Activated CD8-positive, alpha-beta memory T cell treated with anti-CD3 and anti-CD28 coated beads, Interleukin-2, amount 10 ng/mL, durations not matched to agents 7 days and 5 days (primary cell): ENCODE results near the gene POLR2H. TPM values are rescaled to one million over a fixed set of nuclear protein-coding genes. Genes with fewer than 3 reads are reported as not detected.

Source experiments
- ATAC-seq: fragments of 150-1000 bp; cut with Tn5 transposase; one replicate; pipeline ENCODE4 v1.10.0; 2021; ENCODE audit warnings: moderate library complexity
- CTCF ChIA-PET: fragments of 350-600 bp; sonication (Branson Sonifier 250); formaldehyde crosslinking; loops from one replicate; lab custom pipeline; 2021; ENCODE audit warnings: antibody characterized with exemption; lab: Charles Lee
- DNase-seq: peaks from one replicate; pipeline ENCODE4 v3.0.0-alpha.2; 2020
- H3K27ac Mint-ChIP-seq: one replicate; pipeline ENCODE4 v1.8.0; 2021; ENCODE audit warnings: mild to moderate bottlenecking, mixed read lengths
- H3K27me3 Mint-ChIP-seq: one replicate; pipeline ENCODE4 v1.8.0; 2021; ENCODE audit warnings: mixed read lengths
- H3K36me3 Mint-ChIP-seq: one replicate; pipeline ENCODE4 v1.8.0; 2021; ENCODE audit warnings: mild to moderate bottlenecking, mixed read lengths
- H3K4me1 Mint-ChIP-seq: one replicate; pipeline ENCODE4 v1.8.0; 2021; ENCODE audit warnings: mixed read lengths
- H3K4me3 Mint-ChIP-seq: one replicate; pipeline ENCODE4 v1.8.0; 2021; ENCODE audit warnings: mild to moderate bottlenecking, moderate library complexity, mixed read lengths
- H3K9me3 Mint-ChIP-seq: one replicate; pipeline ENCODE4 v1.8.0; 2022; ENCODE audit warnings: low read depth, mixed read lengths
- total RNA-seq, 2 experiments: library from RNA; stranded (reverse); gene quantifications; one replicate each; pipeline ENCODE4 v1.2.3, GENCODE V29; 2021

Gene POLR2H
- total RNA-seq, 2 experiments from 2014 or later = 84.3 to 104 TPM

- CTCF ChIA-PET = no interaction called here
- Mint-ChIP-seq H3K36me3 (peaks cover 80% of the 10 kb centered on the region), H3K4me1 (peaks cover 3% of the 10 kb centered on the region), H3K9me3 (no peaks in the 10 kb centered on the region), H3K27ac (no peak overlapping the region), H3K4me3 (no peak overlapping the region), H3K27me3 (no peaks in the 10 kb centered on the region)
- DNase-seq = no peak
- no peak for ATAC-seq
Measured at GRCh38 chr3:184325715-184326369, 35.7 kb upstream of the POLR2H start.

GRCh38 chr3:184327171-184327570 is 34.3 kb upstream of the POLR2H start:
- H3K27me3 Mint-ChIP-seq = no peaks in the 10 kb centered on the region
- no peak overlapping the region for H3K27ac Mint-ChIP-seq
- H3K4me1 Mint-ChIP-seq = peaks cover 10% of the 10 kb centered on the region
- no peaks in the 10 kb centered on the region for H3K9me3 Mint-ChIP-seq
- peaks cover 81% of the 10 kb centered on the region for H3K36me3 Mint-ChIP-seq
- CTCF ChIA-PET = interaction anchor here (1.4 kb wide), 1 partner anchor 12 kb away, joined by 3 read pairs; no protein-coding TSS in a partner anchor
- no peak for ATAC-seq
- no peak overlapping the region for H3K4me3 Mint-ChIP-seq
- no peak for DNase-seq

- Mint-ChIP-seq H3K27me3 (no peaks in the 10 kb centered on the region), H3K27ac (no peak overlapping the region), H3K9me3 (no peaks in the 10 kb centered on the region), H3K4me1 (peaks cover 24% of the 10 kb centered on the region), H3K4me3 (no peak overlapping the region), H3K36me3 (peaks cover 83% of the 10 kb centered on the region)
- CTCF ChIA-PET = no interaction called here
- no peak for DNase-seq
- no peak for ATAC-seq
Measured at GRCh38 chr3:184328516-184328915, 33.0 kb upstream of the POLR2H start.

GRCh38 chr3:184332370-184333090 is 29.0 kb upstream of the POLR2H start:
- Mint-ChIP-seq H3K27ac (peak overlapping the region; percentile 82), H3K27me3 (no peaks in the 10 kb centered on the region), H3K36me3 (peaks cover 58% of the 10 kb centered on the region), H3K9me3 (no peaks in the 10 kb centered on the region), H3K4me3 (no peak overlapping the region), H3K4me1 (peaks cover 47% of the 10 kb centered on the region)
- no peak for DNase-seq
- CTCF ChIA-PET = no interaction called here
- ATAC-seq = no peak

GRCh38 chr3:184333190-184333589 is 28.3 kb upstream of the POLR2H start:
- ATAC-seq = no peak
- CTCF ChIA-PET = no interaction called here
- H3K4me1 Mint-ChIP-seq = peaks cover 49% of the 10 kb centered on the region
- no peak overlapping the region for H3K4me3 Mint-ChIP-seq
- H3K36me3 Mint-ChIP-seq = peaks cover 53% of the 10 kb centered on the region
- peak overlapping the region; percentile 82 for H3K27ac Mint-ChIP-seq
- no peak for DNase-seq
- no peaks in the 10 kb centered on the region for H3K9me3 Mint-ChIP-seq
- no peaks in the 10 kb centered on the region for H3K27me3 Mint-ChIP-seq

GRCh38 chr3:184333700-184334099 is 27.8 kb upstream of the POLR2H start:
- H3K4me3 Mint-ChIP-seq = no peak overlapping the region

GRCh38 chr3:184334470-184335158 is 26.9 kb upstream of the POLR2H start:
- DNase-seq (peak; percentile 73), ATAC-seq (peak; percentile 59)
- Mint-ChIP-seq H3K9me3 (no peaks in the 10 kb centered on the region), H3K36me3 (peaks cover 41% of the 10 kb centered on the region), H3K4me1 (peaks cover 49% of the 10 kb centered on the region), H3K27ac (peak overlapping the region; percentile 82), H3K27me3 (no peaks in the 10 kb centered on the region), H3K4me3 (no peak overlapping the region)
- CTCF ChIA-PET = interaction anchor here (0.6 kb wide), 1 partner anchor 438 kb away, joined by 3 read pairs; no protein-coding TSS in a partner anchor

More at GRCh38 chr3:184333700-184334099, 27.8 kb upstream of the POLR2H start:
- Mint-ChIP-seq H3K9me3 (no peaks in the 10 kb centered on the region), H3K27ac (peak overlapping the region; percentile 82), H3K36me3 (peaks cover 48% of the 10 kb centered on the region), H3K27me3 (no peaks in the 10 kb centered on the region), H3K4me1 (peaks cover 49% of the 10 kb centered on the region)
- CTCF ChIA-PET = no interaction called here
- no peak for DNase-seq
- ATAC-seq = no peak

- H3K27me3 Mint-ChIP-seq = no peaks in the 10 kb centered on the region
- CTCF ChIA-PET = interaction anchor here (0.6 to 0.9 kb wide), 2 partner anchors 29 to 437 kb away, joined by 3 read pairs; no protein-coding TSS in a partner anchor
- H3K9me3 Mint-ChIP-seq = no peaks in the 10 kb centered on the region
- ATAC-seq (no peak), DNase-seq (no peak)
- peaks cover 37% of the 10 kb centered on the region for H3K36me3 Mint-ChIP-seq
- peaks cover 49% of the 10 kb centered on the region for H3K4me1 Mint-ChIP-seq
- H3K27ac Mint-ChIP-seq = peak overlapping the region; percentile 86
- H3K4me3 Mint-ChIP-seq = peak overlapping the region; percentile 71
Measured at GRCh38 chr3:184335291-184335660, 26.2 kb upstream of the POLR2H start.

GRCh38 chr3:184335661-184336546 is 25.6 kb upstream of the POLR2H start:
- Mint-ChIP-seq H3K4me1 (peaks cover 53% of the 10 kb centered on the region), H3K27me3 (no peaks in the 10 kb centered on the region), H3K9me3 (no peaks in the 10 kb centered on the region), H3K4me3 (peak overlapping the region; percentile 71), H3K36me3 (peaks cover 33% of the 10 kb centered on the region), H3K27ac (peak overlapping the region; percentile 86)
- DNase-seq = peak; percentile 86
- CTCF ChIA-PET = interaction anchor here (0.9 kb wide), 1 partner anchor 30 kb away, joined by 3 read pairs; no protein-coding TSS in a partner anchor
- ATAC-seq = peak; percentile 79

GRCh38 chr3:184336547-184337398 is 24.7 kb upstream of the POLR2H start:
- H3K36me3 Mint-ChIP-seq = peaks cover 26% of the 10 kb centered on the region
- ATAC-seq = no peak
- peaks cover 53% of the 10 kb centered on the region for H3K4me1 Mint-ChIP-seq
- H3K4me3 Mint-ChIP-seq = peak overlapping the region; percentile 71
- CTCF ChIA-PET = interaction anchor here (0.8 to 1.2 kb wide), 4 partner anchors 10 to 17 kb away, joined by 3 to 4 read pairs (median 3); no protein-coding TSS in a partner anchor
- no peaks in the 10 kb centered on the region for H3K9me3 Mint-ChIP-seq
- no peaks in the 10 kb centered on the region for H3K27me3 Mint-ChIP-seq
- DNase-seq = no peak
- peak overlapping the region; percentile 74 for H3K27ac Mint-ChIP-seq

- DNase-seq (no peak), ATAC-seq (no peak)
- peaks cover 49% of the 10 kb centered on the region for H3K4me1 Mint-ChIP-seq
- H3K36me3 Mint-ChIP-seq = peaks cover 21% of the 10 kb centered on the region
- no peaks in the 10 kb centered on the region for H3K9me3 Mint-ChIP-seq
- CTCF ChIA-PET = interaction anchor here (0.8 to 1.2 kb wide), 4 partner anchors 9 to 17 kb away, joined by 3 to 4 read pairs (median 3); no protein-coding TSS in a partner anchor
- no peaks in the 10 kb centered on the region for H3K27me3 Mint-ChIP-seq
- H3K27ac Mint-ChIP-seq = peak within 1 kb of the TSS; percentile 74
- peak within 1 kb of the TSS; percentile 71 for H3K4me3 Mint-ChIP-seq
Measured at GRCh38 chr3:184337399-184337714, 24.2 kb upstream of the POLR2H start, which contains the start of gene FAM131A. TSS of gene FAM131A (plus strand) at chr3:184337600. CDS start at chr3:184337631, 31 bp downstream.

- peaks cover 42% of the 10 kb centered on the region for H3K4me1 Mint-ChIP-seq
- ATAC-seq (no peak), DNase-seq (no peak)
- no peaks in the 10 kb centered on the region for H3K9me3 Mint-ChIP-seq
- no peak overlapping the region for H3K4me3 Mint-ChIP-seq
- CTCF ChIA-PET = interaction anchor here (0.8 to 1.5 kb wide), 3 partner anchors 8 to 34 kb away, joined by 3 to 4 read pairs (median 3); no protein-coding TSS in a partner anchor
- no peaks in the 10 kb centered on the region for H3K27me3 Mint-ChIP-seq
- H3K36me3 Mint-ChIP-seq = peaks cover 15% of the 10 kb centered on the region
- no peak overlapping the region for H3K27ac Mint-ChIP-seq
Measured at GRCh38 chr3:184337981-184338380, 23.5 kb upstream of the POLR2H start.
